ENCODE data around the gene OR5K1.

The OR5K1 gene

DNA sequence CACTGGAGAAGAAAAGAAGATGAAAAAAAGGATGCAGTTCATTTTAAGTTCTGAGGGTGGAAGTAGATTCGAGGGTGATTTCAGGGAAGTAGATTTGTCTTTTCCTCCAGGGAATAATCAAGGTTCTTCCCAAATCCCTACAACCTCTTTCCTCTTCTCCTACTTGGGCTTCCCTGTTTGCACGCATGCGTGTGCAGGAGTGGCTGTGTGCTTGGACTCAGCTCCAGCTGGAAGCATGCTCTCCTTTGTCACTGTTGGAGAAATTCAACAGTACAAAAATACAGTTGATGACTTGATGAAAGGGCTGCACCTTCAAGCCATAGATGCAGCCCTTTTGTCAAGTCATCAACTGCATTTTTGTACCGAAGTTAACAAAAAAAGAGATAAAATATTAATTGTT, 38.3 kb downstream of the OR5K1 start:
- H3K4me3 Mint-ChIP-seq = no peak overlapping the region
- no peaks in the 10 kb centered on the region for H3K4me1 Mint-ChIP-seq
- ATAC-seq = no peak

DNA sequence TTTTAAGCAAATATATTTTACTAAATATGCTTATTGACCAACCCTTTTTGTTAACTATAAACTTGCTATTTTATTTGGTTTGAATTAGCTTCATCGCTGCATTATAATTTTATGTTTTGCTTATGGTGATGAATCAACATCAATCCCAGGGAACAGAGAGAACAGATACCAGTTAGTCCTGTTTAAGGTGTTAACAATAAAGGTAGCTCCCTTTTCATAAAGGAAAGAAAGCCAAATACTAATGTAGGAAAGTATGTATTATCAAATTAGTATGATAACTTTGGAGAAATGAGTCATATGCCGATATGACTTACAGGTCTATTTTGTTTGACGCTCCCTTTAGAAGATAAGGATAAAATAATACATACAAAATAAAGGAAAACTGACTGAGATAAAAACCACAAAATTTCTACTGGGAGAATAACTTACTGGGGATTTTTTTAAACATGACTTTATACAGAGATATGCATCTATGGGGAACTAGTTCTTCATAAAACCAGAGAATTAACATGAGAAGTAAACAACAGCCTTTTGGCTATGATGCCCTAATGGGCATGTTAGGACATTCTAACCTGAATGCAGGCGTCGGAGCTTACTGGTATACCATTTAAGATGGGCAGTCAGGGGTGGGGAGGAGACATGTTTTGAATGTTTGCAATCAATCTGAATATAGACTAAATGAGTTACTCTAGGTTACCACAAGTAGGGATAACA, 39.0 kb downstream of the OR5K1 start:
- Mint-ChIP-seq H3K4me1 (no peaks in the 10 kb centered on the region), H3K9me3 (no peaks in the 10 kb centered on the region), H3K36me3 (peaks cover 29% of the 10 kb centered on the region), H3K27me3 (no peaks in the 10 kb centered on the region), H3K4me3 (no peak overlapping the region), H3K27ac (no peak overlapping the region)
- no peak for ATAC-seq

More for the DNA sequence above, 38.3 kb downstream of the OR5K1 start:
- no peak overlapping the region for H3K27ac Mint-ChIP-seq
- no peaks in the 10 kb centered on the region for H3K27me3 Mint-ChIP-seq
- peaks cover 22% of the 10 kb centered on the region for H3K36me3 Mint-ChIP-seq
- H3K9me3 Mint-ChIP-seq = no peaks in the 10 kb centered on the region

DNA sequence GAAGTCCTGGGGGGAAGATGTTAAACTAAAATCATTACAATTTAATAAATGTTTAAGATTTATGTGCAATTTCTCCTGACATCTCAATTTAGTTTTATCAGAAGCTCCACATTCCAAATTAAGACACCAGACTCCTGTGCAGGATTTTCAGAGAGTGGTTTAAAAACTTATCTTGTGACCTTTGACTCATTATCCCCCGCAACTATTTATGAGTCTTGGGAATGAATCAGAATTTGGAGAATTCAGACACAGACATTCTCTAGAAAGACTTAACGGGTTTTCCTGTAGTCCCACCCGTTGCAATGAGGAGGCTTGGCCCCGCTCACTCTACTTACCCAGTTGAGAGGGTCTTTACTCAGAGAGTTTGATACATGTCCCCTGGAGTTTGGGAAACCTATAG, 41.5 kb downstream of the OR5K1 start:
- no peak overlapping the region for H3K4me3 Mint-ChIP-seq
- H3K27me3 Mint-ChIP-seq = no peaks in the 10 kb centered on the region
- no peaks in the 10 kb centered on the region for H3K9me3 Mint-ChIP-seq
- no peak for ATAC-seq
- H3K36me3 Mint-ChIP-seq = peaks cover 52% of the 10 kb centered on the region
- no peaks in the 10 kb centered on the region for H3K4me1 Mint-ChIP-seq
- H3K27ac Mint-ChIP-seq = no peak overlapping the region

DNA sequence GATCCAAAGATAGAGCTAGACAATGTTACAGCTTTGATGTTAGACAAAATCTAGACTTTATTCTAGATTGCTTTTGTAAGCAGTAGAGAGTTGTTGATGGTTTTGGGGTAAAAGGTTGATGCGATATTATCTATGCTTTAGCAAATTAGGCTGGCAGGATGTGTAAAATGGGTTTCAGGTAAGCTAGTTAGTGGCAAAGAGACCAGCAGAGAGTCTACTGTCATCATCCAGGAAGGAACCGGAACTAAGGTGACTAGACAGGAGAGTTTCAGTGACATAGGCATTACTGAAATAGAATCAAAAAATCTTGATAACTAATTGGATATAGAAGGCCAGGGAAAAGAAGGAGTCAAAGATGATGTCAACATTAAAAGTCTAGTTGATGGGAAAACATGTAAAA, 45.6 kb downstream of the OR5K1 start:
- Mint-ChIP-seq H3K27me3 (no peaks in the 10 kb centered on the region), H3K36me3 (peaks cover 62% of the 10 kb centered on the region), H3K27ac (no peak overlapping the region), H3K9me3 (no peaks in the 10 kb centered on the region), H3K4me1 (peaks cover 13% of the 10 kb centered on the region), H3K4me3 (no peak overlapping the region)
- ATAC-seq = no peak

DNA sequence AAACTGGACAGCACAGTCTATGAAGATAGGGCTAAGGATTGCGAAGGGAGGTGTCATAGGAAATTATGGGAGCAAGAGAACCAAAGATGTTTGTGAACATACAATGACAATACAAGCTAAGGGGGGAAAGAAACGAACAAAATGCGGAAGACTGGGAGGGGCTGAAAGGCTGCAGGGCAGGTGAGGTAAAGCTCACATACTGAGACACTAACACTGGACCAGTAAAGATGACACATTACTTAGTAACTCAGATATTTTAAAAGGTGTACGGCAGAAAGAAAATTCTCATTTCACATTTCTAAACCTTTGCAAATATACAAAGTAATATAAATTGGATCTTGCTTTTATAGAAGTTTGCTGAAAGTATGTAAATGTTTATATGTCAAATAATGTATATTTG, 49.6 kb downstream of the OR5K1 start:
- no peaks in the 10 kb centered on the region for H3K27me3 Mint-ChIP-seq
- H3K36me3 Mint-ChIP-seq = peaks cover 68% of the 10 kb centered on the region
- H3K4me1 Mint-ChIP-seq = peaks cover 13% of the 10 kb centered on the region
- H3K4me3 Mint-ChIP-seq = no peak overlapping the region
- ATAC-seq = no peak
- H3K27ac Mint-ChIP-seq = no peak overlapping the region
- H3K9me3 Mint-ChIP-seq = no peaks in the 10 kb centered on the region

DNA sequence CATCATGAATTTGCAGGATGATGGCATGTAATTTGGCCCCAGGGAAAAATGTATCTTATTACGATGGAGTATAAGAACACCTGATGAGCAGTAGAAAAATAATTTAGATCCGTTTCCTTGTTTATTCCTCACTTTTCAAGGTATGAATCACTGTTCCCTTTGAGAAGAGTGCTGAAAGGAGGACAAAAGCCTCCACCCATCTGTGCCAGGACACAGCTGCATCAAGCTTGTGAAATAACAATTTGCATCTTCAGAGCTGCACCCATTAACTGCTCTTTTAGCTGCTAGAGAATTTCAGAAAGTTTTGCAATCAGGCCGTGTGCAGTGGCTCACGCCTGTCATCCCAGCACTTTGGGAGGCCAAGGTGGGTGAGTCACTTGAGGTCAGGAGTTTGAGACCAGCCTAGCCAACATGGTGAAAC, 50.1 kb downstream of the OR5K1 start:
- H3K27ac Mint-ChIP-seq = no peak overlapping the region
- H3K4me1 Mint-ChIP-seq = peaks cover 17% of the 10 kb centered on the region
- H3K9me3 Mint-ChIP-seq = no peaks in the 10 kb centered on the region
- ATAC-seq = no peak
- H3K27me3 Mint-ChIP-seq = no peaks in the 10 kb centered on the region
- peaks cover 65% of the 10 kb centered on the region for H3K36me3 Mint-ChIP-seq
- no peak overlapping the region for H3K4me3 Mint-ChIP-seq

DNA sequence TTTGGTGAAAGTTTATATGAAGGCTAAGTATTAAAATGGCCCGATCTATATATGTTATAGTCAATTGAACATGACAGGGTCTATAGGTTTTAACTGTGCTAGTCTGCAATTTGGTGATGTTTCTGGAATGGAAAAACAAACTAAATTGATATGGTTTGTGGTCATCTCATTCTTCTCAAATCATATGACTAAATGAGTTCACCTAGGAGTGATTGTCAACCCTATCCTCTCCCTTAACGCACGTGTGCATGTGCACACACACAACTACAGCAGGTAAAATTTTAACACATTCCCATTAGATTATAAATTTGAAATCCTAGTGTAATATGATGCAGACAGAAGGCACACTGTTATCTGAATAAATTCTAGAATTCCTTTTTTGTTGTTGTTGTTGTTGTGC, 50.7 kb downstream of the OR5K1 start:
- Mint-ChIP-seq H3K4me1 (peaks cover 22% of the 10 kb centered on the region), H3K9me3 (no peaks in the 10 kb centered on the region), H3K36me3 (peaks cover 63% of the 10 kb centered on the region), H3K27me3 (no peaks in the 10 kb centered on the region), H3K27ac (no peak overlapping the region), H3K4me3 (no peak overlapping the region)
- ATAC-seq = no peak

DNA sequence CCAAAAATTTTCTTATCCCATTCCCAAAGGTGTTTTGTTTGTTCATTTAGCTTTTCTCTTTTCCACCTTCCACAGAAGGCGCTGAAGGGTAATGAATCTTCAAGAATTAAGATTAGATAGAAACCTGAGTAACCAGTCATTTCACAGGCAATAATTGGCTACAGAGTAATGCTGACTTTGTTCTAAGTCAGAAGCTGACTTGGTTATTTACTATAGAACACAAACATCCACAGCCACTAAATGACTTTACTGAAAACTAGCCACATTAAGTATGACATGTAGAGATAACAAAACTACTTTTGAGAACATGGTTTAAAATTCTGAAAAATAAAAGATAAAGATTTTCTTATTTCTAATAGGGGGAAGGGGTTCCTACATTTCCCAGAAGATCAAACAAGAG, 51.9 kb downstream of the OR5K1 start:
- Mint-ChIP-seq H3K4me1 (peaks cover 32% of the 10 kb centered on the region), H3K36me3 (peaks cover 66% of the 10 kb centered on the region), H3K27me3 (no peaks in the 10 kb centered on the region), H3K4me3 (no peak overlapping the region), H3K27ac (no peak overlapping the region), H3K9me3 (no peaks in the 10 kb centered on the region)
- no peak for ATAC-seq

DNA sequence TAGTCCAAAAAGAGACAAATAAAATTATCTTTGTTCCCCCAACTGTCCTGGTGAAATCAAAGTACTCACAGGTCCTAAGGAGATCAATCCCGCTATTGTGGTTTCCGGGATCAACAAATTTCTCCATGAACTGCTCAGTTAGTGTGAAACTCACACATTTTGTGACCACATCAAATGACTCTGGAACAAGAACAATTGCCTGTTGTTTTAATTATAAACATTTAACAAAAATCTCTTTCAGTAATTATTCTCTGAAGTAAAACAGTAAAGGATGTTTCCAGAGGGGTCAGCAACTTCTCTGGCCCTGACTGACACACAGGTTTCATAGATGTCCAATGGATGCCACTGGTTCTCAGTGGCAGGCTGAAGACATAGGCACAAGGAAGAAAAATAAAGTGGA, 55.8 kb downstream of the OR5K1 start:
- Mint-ChIP-seq H3K9me3 (no peaks in the 10 kb centered on the region), H3K4me1 (peaks cover 51% of the 10 kb centered on the region), H3K36me3 (peaks cover 62% of the 10 kb centered on the region), H3K4me3 (no peak overlapping the region), H3K27me3 (no peaks in the 10 kb centered on the region), H3K27ac (no peak overlapping the region)
- ATAC-seq = no peak

DNA sequence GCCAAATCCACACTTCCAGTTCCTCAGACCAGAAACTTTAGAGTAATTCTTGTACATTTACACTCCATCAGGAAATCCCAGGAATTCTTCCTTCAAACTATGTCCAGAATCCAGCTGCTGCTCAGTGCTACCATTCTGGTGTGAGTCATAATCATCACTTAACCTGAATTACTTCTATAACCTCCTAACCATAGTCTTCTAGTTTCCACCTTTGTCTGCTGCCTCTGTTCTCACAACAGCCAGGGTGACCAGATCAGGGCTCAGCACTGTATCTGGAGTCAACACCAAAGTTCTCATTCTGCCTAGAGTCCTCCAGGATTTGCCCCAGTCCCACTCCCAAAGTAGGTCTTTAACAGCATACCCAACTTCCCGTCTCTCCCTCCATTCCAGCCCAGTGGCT, 56.4 kb downstream of the OR5K1 start:
- no peaks in the 10 kb centered on the region for H3K27me3 Mint-ChIP-seq
- ATAC-seq = no peak
- no peaks in the 10 kb centered on the region for H3K9me3 Mint-ChIP-seq
- peaks cover 63% of the 10 kb centered on the region for H3K36me3 Mint-ChIP-seq
- H3K27ac Mint-ChIP-seq = no peak overlapping the region
- H3K4me1 Mint-ChIP-seq = peaks cover 54% of the 10 kb centered on the region
- peak overlapping the region; percentile 4 for H3K4me3 Mint-ChIP-seq

DNA sequence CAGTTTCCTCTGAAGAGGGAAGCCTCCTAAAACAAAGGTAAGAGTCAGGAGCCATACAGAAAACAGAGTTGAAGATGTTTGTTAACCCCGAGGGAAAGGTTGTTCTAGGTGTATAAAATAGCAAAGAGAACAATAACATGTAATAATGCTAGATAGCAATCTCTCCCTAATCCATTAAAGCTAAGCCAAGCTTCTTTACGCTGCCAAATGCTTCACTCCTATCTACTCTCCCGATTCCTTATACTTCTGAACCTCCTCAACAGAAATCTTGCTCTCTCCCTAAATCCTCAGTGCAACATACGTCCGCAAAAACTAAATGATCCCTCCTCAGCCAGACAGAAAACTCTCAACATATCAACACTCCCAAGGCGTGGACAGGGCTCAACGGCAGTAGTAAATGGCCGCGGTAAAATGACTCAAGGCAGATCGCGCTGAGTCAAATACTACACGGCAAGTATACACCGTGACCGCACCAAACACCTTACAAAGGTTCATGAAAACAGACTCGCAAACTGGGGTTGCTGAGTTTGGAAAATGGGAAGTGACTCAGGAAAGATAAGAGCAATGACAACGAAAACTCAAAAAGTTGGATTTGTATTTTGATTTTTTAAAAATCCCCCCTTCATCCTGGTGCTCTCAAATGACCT, 59.0 kb downstream of the OR5K1 start:
- peak overlapping the region; percentile 89 for H3K4me3 Mint-ChIP-seq
- no peaks in the 10 kb centered on the region for H3K9me3 Mint-ChIP-seq
- peak overlapping the region; percentile 72 for H3K27ac Mint-ChIP-seq
- ATAC-seq = peak; percentile 73
- peaks cover 64% of the 10 kb centered on the region for H3K4me1 Mint-ChIP-seq
- H3K27me3 Mint-ChIP-seq = no peaks in the 10 kb centered on the region
- H3K36me3 Mint-ChIP-seq = peaks cover 55% of the 10 kb centered on the region
